Adrenal gland (tissue), 12 donors: ENCODE results near the gene ZNF791. TPM values are rescaled to one million over a fixed set of nuclear protein-coding genes. Genes with fewer than 3 reads are reported as not detected.

Source experiments
- DNase-seq, 7 donors: peaks; one replicate each; pipeline ENCODE4 v3.0.0-alpha.2; 2019 to 2020
- H3K27ac ChIP-seq, 5 donors: fragments of 200-600 bp; sonication (generic) in 4 of 5; 1 replicate in 3 of 5; 2 replicates in 2 of 5; pipeline versions ENCODE4 v1.5.1 to v1.8.0; 2016 to 2020; ENCODE audit warnings: mild to moderate bottlenecking in 1 of 5
- H3K27me3 ChIP-seq: fragments of 200-600 bp; 2 replicates; pipeline ENCODE4 v1.8.0; 2021
- H3K36me3 ChIP-seq, 2 donors: fragments of 200-600 bp; replicated peaks in 1 of 2; 1 replicate in 1 of 2; 2 replicates in 1 of 2; pipeline versions ENCODE4 v1.5.1 to v1.8.0; 2018 to 2022
- H3K4me1 ChIP-seq, 2 donors: fragments of 200-600 bp; replicated peaks in 1 of 2; 1 replicate in 1 of 2; 2 replicates in 1 of 2; pipeline versions ENCODE4 v1.5.1 to v1.8.0; 2018 to 2021
- H3K4me3 ChIP-seq, 4 donors: fragments of 200-600 bp; sonication (generic) in 3 of 4; one replicate each; pipeline ENCODE4 v1.5.1; 2016 to 2018
- H3K9me3 ChIP-seq, 3 donors: fragments of 200-600 bp; sonication (generic) in 1 of 3; replicated peaks in 1 of 3; 1 replicate in 2 of 3; 2 replicates in 1 of 3; pipeline versions ENCODE4 v1.5.1 to v1.8.0; 2016 to 2021
- CTCF ChIP-seq, 6 experiments: fragments of 450-650 bp in 4 of 6; fragments of 200-600 bp in 2 of 6; sonication (generic) in 1 of 6; IDR thresholded peaks; 1 replicate in 5 of 6; 2 replicates in 1 of 6; pipeline versions ENCODE4 v1.5.1 to v1.8.0; 2016 to 2021; ENCODE audit warnings: antibody characterized with exemption in 6 of 6, mild to moderate bottlenecking in 2 of 6, moderate library complexity in 1 of 6
- POLR2A ChIP-seq, 2 donors: fragments of 450-650 bp; IDR thresholded peaks; one replicate each; pipeline ENCODE4 v1.6.1; 2017; ENCODE audit warnings: antibody characterized with exemption in 2 of 2, mild to moderate bottlenecking in 2 of 2, moderate library complexity in 1 of 2
- WGBS, 4 donors: extraction: QIAGEN DNeasy Blood & Tissue Kit in 2 of 4; methylation state at CpG; one replicate each; pipeline versions ENCODE4 v1.1.5 to v1.1.7; 2013 to 2017; 5-methylcytosine and 5-hydroxymethylcytosine counted together
- intact Hi-C, 2 donors: fragments of 100-400 bp; cut with DNase I; formaldehyde crosslinking; loops; one replicate each; pipeline versions ENCODE4 v1.14.1 to v1.15.0; 2022 to 2023
- polyA plus RNA-seq, 3 donors: library from polyadenylated mRNA; stranded (reverse); fragments of 200-250 nt in 2 of 3; fragments of 350-450 nt in 1 of 3; fragmentation: Illumina TruSeq in 1 of 3; extraction: RNeasy Lipid Tissue Mini Kit (QIAGEN cat#74804) in 1 of 3; gene quantifications; one replicate each; pipeline ENCODE4 v1.2.3, GENCODE V29; 2013 to 2014
- total RNA-seq, 9 donors: library from RNA; depleted of rRNA in 4 of 9; stranded (reverse); fragments of >200 nt in 4 of 9; fragments of 120-200 nt in 1 of 9; fragmentation: NEBNext Ultra II Directional in 1 of 9; extraction: Animal tissue kit (Norgen Biotek cat#: 25700) in 1 of 9; gene quantifications; one replicate each; pipeline versions ENCODE4 v1.1.0 to v1.2.4, GENCODE V29; 2013 to 2023
- donor health status: healthy with polysubstance abuse.
- donor health status: Bipolar disorder and iron deficiency.
- donor health status: DM: yes; HTN: yes; CAD: no.
- donor health status: DM: no; HTN: no; CAD: no.
- donor health status: DM: no; HTN: no; CAD: no.
- donor health status: DM: yes; HTN: yes; CAD: no.

ZNF791 gene
- total and polyA plus RNA-seq, 12 donors, result 6.0 to 33.4 (median 17.0) TPM

GRCh38 chr19:12628040-12629022, 17.6 kb downstream of the ZNF791 start:
- no peaks in the 10 kb centered on the region for H3K4me1 ChIP-seq
- peaks cover 6 to 51% of the 10 kb centered on the region in 2 donors for H3K36me3 ChIP-seq
- DNase-seq, result no peak
- intact Hi-C loops, result no loop called here
- H3K27ac ChIP-seq, result no peak overlapping the region
- no peak for TF ChIP-seq POLR2A (IDR thresholded peaks at IDR 0.05)
- no peak for TF ChIP-seq CTCF (IDR thresholded peaks at IDR 0.05)
- no peaks in the 10 kb centered on the region for H3K27me3 ChIP-seq
- H3K9me3 ChIP-seq, result peaks cover 0 to 8% (median 6%) of the 10 kb centered on the region in 3 donors
- no peak overlapping the region for H3K4me3 ChIP-seq
- 96 to 98% (median 97%) methylated on average over 17 of the region's 17 CpGs for WGBS, 4 donors

- H3K27me3 ChIP-seq, result no peaks in the 10 kb centered on the region
- TF ChIP-seq CTCF (IDR thresholded peaks at IDR 0.05), result no peak
- TF ChIP-seq POLR2A (IDR thresholded peaks at IDR 0.05), result no peak
- no peak overlapping the region for H3K27ac ChIP-seq
- H3K9me3 ChIP-seq, result peaks cover 0 to 8% (median 6%) of the 10 kb centered on the region in 3 donors
- DNase-seq, result no peak
- intact Hi-C loops, result no loop called here
- no peak overlapping the region for H3K4me3 ChIP-seq
- no peaks in the 10 kb centered on the region for H3K4me1 ChIP-seq
- peaks cover 6 to 47% of the 10 kb centered on the region in 2 donors for H3K36me3 ChIP-seq
- 87 to 98% (median 96%) methylated on average over 7 of the region's 7 CpGs for WGBS, 4 donors
These were observed 18.5 kb downstream of the ZNF791 start for GRCh38 chr19:12629215-12629614.

- Histone ChIP-seq H3K27me3 (no peaks in the 10 kb centered on the region), H3K36me3 (no peaks in the 10 kb centered on the region), H3K9me3 (no peaks in the 10 kb centered on the region), H3K27ac (no peak overlapping the region), H3K4me3 (no peak overlapping the region), H3K4me1 (peaks cover 0 to 4% of the 10 kb centered on the region in 2 donors)
- intact Hi-C loops, result no loop called here
- 84 to 87% (median 86%) methylated on average over 13 of the region's 13 CpGs for WGBS, 4 donors
- TF ChIP-seq POLR2A (IDR thresholded peaks at IDR 0.05), result no peak
- no peak for TF ChIP-seq CTCF (IDR thresholded peaks at IDR 0.05)
- no peak for DNase-seq
These were observed 25.9 kb downstream of the ZNF791 start for GRCh38 chr19:12636631-12637030.

GRCh38 chr19:12638611-12639182, 28.0 kb downstream of the ZNF791 start:
- Histone ChIP-seq H3K36me3 (no peaks in the 10 kb centered on the region), H3K4me1 (peaks cover 0 to 4% of the 10 kb centered on the region in 2 donors), H3K4me3 (no peak overlapping the region), H3K27ac (no peak overlapping the region), H3K27me3 (no peaks in the 10 kb centered on the region), H3K9me3 (no peaks in the 10 kb centered on the region)
- DNase-seq, result no peak
- WGBS, 4 donors, result 91 to 95% (median 94%) methylated on average over 21 to 22 of the region's 22 CpGs
- intact Hi-C loops, result no loop called here
- TF ChIP-seq POLR2A (IDR thresholded peaks at IDR 0.05) (no peak), CTCF (IDR thresholded peaks at IDR 0.05) (no peak)
